NOMO-1 treated with DMSO at 0.1 percent for 48 hours (cell line): ENCODE measurements around the gene SEMA4D.
A peak's percentile ranks its signal among the peaks of the same experiment; 100 is the strongest.

Experiments
- DNase-seq: peaks from one replicate; lab custom pipeline; 2025; ENCODE audit not compliant: unreplicated experiment; lab: John Stamatoyannopoulos, UW

Gene SEMA4D

GRCh38 chr9:89501311-89501898 lies 3.5 kb upstream of the SEMA4D start:
- DNase-seq = no peak

- no peak for DNase-seq
These were observed 2.1 kb upstream of the SEMA4D start for GRCh38 chr9:89500008-89500407.

GRCh38 chr9:89498852-89499480 lies 1.1 kb upstream of the SEMA4D start:
- DNase-seq = peak; percentile 32

GRCh38 chr9:89497257-89497963 lies 503 bp downstream of the SEMA4D start:
- DNase-seq = no peak

- no peak for DNase-seq
These were observed 1.2 kb downstream of the SEMA4D start for GRCh38 chr9:89496645-89497256.

GRCh38 chr9:89495824-89496560 lies 1.9 kb downstream of the SEMA4D start:
- no peak for DNase-seq

GRCh38 chr9:89494199-89494598 lies 3.7 kb downstream of the SEMA4D start:
- DNase-seq = no peak

- no peak for DNase-seq
These were observed 4.2 kb downstream of the SEMA4D start for GRCh38 chr9:89493671-89494070.

- no peak for DNase-seq
These were observed 4.7 kb downstream of the SEMA4D start for GRCh38 chr9:89493181-89493580.

GRCh38 chr9:89492586-89492985 lies 5.3 kb downstream of the SEMA4D start:
- no peak for DNase-seq

- no peak for DNase-seq
These were observed 6.2 kb downstream of the SEMA4D start for GRCh38 chr9:89491694-89492093.

GRCh38 chr9:89489548-89490530 lies 8.1 kb downstream of the SEMA4D start:
- no peak for DNase-seq

GRCh38 chr9:89488936-89489335 lies 9.0 kb downstream of the SEMA4D start:
- no peak for DNase-seq

GRCh38 chr9:89488131-89488530 lies 9.8 kb downstream of the SEMA4D start:
- DNase-seq = no peak

GRCh38 chr9:89486681-89487080 lies 11.2 kb downstream of the SEMA4D start:
- DNase-seq = no peak

GRCh38 chr9:89484475-89485404 lies 13.2 kb downstream of the SEMA4D start:
- DNase-seq = no peak

GRCh38 chr9:89483592-89484474 lies 14.1 kb downstream of the SEMA4D start:
- DNase-seq = no peak

GRCh38 chr9:89482901-89483361 lies 15.0 kb downstream of the SEMA4D start:
- DNase-seq = no peak
